SU-DHL-6 (cell line): Measurements from ENCODE around the gene PTPRA.

Source experiments
- EZH2phosphoT487 ChIP-seq: fragments of 200-600 bp; sonication (generic), shearing (Covaris generic); conservative IDR thresholded peaks from 2 replicates; pipeline ENCODE4 v1.6.1; 2018; ENCODE audit warnings: mild to moderate bottlenecking, antibody characterized with exemption, low read length, moderate library complexity, mixed read lengths
- TF ChIP-seq, protein P1 (sequence below): fragments of 200-600 bp; sonication (generic); IDR thresholded peaks from one replicate; pipeline ENCODE4 v1.5.1; 2017; ENCODE audit warnings: antibody characterized with exemption, mild to moderate bottlenecking, low read length, moderate library complexity; ENCODE audit not compliant: insufficient read depth, poor library complexity, severe bottlenecking

DNA sequence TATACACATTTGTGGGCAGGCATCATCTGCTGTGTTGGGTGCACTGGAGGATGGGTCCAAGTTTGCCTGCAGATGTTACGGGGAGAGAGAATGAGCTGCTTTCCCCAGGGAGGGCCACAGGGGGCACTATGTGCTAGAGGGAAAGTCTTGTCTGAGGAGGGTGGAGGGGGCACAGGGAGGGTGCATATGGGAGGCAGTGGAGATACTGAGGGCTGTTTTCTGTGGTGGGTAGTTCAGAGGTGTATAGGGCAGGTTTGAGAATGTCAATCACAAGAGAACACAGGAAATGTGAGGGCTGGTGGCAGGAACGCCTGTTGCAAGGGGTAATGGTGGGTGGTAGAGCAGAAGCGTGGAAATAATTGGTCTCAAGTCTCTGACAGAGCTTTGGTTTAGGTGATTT is 7.7 kb upstream of the PTPRA start:
- TF ChIP-seq, protein P1, sequence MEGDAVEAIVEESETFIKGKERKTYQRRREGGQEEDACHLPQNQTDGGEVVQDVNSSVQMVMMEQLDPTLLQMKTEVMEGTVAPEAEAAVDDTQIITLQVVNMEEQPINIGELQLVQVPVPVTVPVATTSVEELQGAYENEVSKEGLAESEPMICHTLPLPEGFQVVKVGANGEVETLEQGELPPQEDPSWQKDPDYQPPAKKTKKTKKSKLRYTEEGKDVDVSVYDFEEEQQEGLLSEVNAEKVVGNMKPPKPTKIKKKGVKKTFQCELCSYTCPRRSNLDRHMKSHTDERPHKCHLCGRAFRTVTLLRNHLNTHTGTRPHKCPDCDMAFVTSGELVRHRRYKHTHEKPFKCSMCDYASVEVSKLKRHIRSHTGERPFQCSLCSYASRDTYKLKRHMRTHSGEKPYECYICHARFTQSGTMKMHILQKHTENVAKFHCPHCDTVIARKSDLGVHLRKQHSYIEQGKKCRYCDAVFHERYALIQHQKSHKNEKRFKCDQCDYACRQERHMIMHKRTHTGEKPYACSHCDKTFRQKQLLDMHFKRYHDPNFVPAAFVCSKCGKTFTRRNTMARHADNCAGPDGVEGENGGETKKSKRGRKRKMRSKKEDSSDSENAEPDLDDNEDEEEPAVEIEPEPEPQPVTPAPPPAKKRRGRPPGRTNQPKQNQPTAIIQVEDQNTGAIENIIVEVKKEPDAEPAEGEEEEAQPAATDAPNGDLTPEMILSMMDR, result no peak
- no peak for TF ChIP-seq EZH2phosphoT487
